Activated CD4-positive, alpha-beta T cell treated with anti-CD3 and anti-CD28 coated beads, Interleukin-2, Interleukin-6, amounts not matched to agents 100 ng/mL and 50 ng/mL, durations not matched to agents 16 hours and 8 hours (primary cell): ENCODE results near the gene SNX6.
"Not testable (repeated sequence)": the region's sequence is repeated elsewhere in the genome, so short reads cannot be mapped to it uniquely, and the experiment has no call there.

Source experiments
- DNase-seq: peaks from one replicate; pipeline ENCODE4 v3.0.0-alpha.2; 2020

Gene SNX6

DNA sequence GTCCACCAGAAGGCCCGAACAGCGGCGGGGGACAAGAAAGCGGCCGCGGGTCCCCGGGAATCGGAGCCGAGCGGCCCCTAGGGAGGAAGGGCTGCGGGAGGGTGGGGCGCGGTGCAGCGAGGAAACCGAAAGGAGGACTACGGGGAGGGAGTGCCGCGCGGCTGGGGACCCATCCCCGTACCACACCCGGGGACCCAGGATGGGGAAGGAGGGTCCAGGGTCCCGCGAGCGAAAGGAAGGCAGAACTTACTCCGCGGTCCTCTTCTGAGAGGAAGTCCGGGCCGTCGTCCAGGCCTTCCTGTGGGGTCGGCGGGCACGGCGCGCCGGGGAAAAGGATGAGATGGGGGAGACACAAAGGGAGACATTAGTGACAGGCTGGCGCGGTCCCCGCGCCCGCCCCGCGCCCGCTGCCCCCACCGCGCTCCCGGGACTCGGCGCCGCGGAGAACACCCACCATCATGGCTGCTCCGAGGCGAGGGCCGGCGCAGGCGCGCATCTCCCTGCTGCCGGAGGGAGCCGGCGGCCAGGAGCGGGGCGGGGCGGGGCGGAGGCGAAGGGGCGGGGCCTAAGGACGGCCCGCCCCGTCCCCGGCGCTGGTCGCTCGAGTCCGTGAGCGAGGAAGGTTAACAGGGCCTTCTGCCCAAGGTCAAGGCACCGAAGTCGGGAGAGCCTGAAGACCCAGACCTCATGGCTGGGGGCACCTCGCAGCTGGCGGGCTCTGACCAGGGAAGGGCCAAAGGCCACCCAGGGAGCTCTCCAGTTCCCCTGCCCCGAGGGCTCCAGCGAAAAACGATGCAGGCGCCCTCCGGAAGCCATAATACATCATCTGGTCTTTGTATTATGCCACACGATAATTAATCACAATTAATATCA is at the start of gene SNX6:
Gene SNX6 (minus strand): TSS at position 492 of the 873 bp plus-strand sequence. CDS start 32 bp downstream, at position 460.
- peak; percentile 87 for DNase-seq

DNA sequence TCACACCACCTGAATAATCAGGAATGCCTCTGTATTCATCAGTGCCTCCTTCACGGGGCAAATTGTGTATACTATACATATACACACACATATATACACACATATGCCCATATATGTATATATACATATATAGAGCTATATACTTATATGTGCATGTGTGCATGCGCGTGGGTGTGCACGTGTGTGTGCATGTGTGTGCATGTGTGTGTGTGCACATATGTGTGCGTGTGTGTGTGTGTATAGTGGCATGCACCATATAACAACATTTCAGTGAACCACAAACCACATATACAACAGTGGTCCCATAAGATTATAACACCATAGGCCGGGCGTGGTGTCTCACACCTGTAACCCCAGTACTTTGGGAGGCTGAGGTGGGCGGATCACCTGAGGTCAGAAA is 48.8 kb upstream of the SNX6 start:
- DNase-seq: no peak

DNA sequence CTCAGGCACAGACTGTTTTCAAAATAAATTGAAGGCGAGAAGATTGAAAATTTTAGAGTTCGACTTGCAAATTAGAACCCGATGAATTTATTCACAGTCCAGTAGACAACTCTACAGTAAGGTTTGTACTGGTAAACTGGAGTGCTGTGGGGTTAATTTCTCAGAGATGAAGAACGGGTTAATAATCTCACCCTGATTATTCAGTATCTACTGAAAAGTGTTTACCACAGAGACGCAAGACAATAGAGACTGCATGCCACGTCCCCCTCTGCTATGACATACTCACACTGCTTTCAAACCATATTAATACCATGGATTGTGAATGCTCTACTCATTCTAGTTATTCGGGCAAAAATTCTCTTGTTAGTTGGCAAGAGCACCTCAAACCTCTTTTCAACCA is 48.4 kb upstream of the SNX6 start:
- DNase-seq: no peak

DNA sequence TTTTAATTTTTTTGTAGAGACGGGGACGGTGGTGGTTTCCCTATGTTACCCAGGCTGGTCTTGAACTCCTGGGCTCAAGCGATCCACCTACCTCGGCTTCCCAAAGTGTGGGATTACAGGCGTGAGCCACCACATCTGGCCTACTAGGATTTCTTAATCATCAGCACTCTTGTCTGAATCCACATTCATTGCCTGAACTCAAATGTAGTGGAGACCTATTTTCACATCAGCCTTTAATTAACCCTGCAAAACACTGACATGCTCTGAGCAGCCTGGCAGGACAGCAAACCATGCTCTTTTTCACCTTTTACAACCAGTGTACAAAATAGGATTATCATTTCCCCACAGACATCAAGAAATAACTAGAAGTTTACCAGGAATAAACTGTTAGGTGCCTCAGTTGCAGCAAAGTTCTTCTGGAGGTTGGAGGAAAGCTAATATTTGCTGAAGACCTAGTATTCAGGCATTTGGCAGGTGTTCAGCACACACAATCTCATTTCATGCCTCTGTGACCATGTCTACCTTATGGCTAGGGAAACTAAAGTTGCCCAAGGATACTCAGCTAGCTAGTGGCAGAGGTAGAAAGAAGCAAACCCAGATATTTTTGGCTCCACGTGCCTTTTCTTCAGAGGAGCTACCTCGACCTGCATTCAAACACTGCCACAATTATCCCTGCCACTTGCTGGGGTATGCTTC is 46.7 kb upstream of the SNX6 start:
- no peak for DNase-seq

DNA sequence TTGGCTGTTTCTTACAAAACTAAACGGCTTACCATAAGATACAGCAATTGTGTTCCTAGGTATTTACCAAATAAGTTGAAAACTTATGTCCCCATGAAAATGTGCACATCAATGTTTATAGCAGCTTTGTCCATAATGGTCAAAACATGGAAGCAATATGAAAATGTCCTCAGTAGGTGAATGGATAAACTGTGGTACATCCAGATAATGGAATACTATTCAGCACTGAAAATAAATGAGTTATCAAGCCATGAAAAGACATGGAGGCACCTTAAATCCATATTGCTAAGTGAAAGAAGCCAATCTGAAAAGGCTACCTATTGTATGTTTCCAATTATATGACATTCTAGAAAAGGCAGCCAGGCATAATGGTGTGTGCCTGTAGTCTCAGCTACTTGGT is 43.8 kb upstream of the SNX6 start:
- DNase-seq: no peak

DNA sequence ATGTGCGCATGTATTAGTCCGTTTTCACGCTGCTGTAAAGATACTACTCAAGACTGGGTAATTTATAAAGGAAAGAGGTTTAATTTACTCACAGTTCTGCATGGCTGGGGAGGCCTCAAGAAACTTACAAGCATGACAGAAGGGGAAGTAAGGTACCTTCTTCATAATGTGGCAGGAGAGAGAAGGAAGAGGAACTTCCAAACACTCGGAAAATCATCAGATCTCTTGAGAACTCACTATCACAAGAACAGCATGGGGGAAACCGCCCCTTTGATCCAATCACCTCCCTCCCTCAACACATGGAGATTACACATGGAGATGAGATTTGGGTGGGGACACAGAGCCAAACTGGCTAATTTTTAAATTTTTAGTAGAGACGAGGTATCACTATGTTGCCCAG is 41.8 kb upstream of the SNX6 start:
- no peak for DNase-seq

DNA sequence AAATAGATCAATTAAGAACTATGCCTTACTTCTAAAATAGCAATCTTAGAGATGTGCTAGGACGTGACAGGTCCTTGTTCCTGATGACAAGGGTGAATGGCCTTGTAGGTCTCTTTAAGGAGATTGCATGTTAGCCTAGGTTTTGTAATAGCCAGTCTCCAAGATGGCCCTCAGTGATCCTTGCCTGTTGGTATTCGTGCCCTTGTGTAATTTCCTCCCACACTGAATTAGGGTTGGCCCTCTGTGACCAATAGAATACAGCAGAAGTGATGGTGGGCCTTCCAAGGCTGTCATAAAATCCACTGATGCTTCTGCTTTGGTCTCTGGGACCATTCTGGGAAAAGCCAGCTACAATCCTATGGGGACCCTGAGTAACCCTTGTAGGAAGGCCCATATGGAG is 38.2 kb upstream of the SNX6 start:
- DNase-seq: no peak

DNA sequence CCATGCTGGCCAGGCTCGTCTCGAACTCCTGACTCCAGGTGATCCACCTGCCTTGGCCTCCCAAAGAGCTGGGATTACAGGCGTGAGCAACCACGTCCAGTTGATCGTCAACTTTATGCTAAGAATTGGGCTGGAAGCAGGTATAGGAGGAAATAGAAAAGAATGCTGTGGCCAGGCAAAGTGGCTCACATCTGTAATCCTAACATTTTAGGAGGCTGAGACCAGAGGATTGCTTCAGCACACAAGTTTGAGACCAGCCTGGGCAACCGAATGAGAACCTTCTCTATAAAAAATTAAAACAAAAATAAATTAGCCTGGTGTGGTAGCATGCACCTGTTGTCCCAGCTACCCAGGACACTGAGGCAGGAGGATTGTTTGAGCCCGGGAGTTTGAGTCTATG is 37.1 kb upstream of the SNX6 start:
- no peak for DNase-seq

DNA sequence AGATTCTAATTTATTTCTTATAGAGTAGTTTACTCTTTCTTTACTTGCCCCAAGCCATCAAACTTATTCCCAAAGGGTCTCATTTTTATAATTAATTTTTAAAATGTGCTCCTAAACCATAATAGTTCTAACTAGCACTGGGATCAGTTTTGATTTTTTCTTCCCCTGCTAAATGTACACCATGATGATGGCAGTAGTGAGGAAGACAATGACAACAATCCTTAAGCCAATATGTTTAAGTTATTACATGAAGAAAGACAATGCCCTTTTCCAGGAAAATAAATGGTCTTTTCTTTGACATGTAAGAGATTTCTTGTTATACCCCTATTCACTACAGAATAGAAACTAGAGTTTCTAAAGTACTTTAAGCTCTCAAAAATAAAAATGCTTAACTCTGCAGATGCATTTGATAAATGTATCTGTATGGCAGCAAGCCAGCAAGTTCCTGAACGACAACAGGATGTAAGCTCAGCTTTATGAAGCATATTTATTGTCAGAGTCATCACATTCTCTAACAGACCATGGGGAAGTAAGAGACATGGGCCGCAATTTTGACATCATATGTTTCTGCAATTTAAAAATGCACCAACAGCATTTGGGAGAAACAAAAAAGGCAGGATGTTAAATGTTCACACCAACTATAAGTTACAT is 36.0 kb upstream of the SNX6 start:
- peak; percentile 18 for DNase-seq

DNA sequence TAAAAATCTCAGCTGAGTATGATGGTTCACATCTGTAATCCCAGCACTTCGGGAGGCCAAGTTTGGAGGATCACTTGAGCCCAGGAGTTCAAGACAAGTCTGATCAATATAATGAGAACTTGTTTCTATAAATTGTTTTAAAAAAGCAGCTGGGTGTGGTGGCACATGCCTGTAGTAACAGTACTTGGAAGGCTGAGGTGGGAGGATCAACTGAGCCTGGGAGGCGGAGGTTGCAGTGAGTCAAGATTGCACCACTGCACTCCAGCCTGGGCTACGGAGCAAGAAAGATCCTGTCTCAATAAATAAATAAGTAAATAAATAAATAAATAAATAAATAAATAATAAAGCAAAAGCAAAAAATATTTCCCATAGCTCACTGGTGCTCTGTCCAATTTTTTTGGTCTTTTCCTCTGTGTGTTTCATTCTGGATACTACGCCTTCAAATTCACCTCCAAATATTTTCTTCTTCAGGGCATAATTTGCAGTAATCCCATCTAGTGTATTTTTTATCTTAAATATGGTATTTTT is 32.7 kb upstream of the SNX6 start:
- no peak for DNase-seq

DNA sequence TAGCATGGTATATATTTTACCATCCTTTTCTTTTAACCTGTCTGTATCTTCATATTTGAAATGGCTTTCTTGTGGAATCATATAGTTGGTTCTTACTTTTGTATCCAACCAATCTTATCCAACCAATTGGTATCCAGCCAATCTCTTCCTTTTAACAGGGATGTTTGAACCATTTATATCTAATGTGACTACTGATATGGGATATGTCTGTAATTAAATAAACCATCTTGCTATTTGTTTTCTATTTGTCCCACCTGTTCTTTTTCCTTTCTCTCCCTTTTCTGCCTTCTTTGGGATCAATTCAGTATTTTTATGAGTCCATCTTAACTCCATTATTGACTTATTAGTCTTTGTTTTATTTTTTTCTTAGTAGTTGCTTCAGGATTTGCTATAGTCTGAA is 30.8 kb upstream of the SNX6 start:
- no peak for DNase-seq

DNA sequence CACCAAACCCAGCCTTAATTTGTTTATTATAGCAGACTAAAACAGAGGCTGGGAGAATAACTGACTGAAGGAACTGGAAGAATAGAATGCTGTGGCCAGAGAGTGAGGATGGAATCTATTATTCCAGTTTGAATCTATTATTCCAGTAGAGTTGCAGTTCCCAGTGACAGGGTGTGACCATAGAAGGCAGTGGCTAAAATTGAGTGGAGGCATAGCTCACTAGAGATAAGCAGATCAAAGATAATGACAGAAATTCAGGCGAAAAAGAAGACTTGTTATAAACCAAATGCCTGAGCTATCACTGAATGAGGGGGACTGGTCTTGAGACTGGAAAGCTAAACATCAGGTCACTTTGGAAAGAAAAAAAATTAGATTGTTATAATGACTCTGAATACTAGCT is 26.0 kb upstream of the SNX6 start:
- DNase-seq: no peak

DNA sequence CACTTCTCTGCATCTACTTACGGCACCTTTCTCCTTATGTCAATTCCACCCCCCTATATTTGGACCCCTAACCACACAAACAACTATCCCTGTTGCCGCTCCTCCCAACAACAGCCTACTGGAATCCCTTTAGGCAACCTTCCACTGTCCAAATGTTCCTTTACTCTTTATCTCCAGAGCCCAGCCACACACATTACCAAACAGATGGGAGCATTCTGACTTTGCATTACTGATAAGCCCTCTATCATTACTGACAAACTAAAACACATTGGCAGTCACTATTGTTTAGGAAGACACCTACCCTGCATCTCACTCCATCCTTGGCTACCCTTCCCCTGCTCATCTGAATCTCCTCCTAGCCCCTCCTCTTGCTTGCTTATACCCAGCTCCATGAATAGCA is 23.1 kb upstream of the SNX6 start:
- DNase-seq: not testable (repeated sequence)

DNA sequence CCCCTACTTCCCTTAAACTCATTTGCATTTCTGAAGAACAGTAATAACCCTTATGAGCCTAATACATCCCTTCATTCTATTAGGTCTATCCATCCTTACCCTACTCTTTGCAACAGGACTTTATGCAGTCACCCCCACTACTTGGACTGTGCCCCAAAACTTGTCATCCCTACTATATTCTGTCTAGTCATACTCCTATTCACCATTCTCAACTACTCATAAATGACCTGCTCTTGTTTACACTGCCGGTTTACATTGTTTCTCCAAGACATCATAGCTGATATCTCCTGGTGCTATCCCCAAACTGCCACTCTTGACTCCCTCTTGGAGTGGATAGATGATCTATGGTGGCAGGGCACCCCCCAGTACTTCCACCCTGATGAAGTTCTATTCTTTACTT is 22.4 kb upstream of the SNX6 start:
- not testable (repeated sequence) for DNase-seq

DNA sequence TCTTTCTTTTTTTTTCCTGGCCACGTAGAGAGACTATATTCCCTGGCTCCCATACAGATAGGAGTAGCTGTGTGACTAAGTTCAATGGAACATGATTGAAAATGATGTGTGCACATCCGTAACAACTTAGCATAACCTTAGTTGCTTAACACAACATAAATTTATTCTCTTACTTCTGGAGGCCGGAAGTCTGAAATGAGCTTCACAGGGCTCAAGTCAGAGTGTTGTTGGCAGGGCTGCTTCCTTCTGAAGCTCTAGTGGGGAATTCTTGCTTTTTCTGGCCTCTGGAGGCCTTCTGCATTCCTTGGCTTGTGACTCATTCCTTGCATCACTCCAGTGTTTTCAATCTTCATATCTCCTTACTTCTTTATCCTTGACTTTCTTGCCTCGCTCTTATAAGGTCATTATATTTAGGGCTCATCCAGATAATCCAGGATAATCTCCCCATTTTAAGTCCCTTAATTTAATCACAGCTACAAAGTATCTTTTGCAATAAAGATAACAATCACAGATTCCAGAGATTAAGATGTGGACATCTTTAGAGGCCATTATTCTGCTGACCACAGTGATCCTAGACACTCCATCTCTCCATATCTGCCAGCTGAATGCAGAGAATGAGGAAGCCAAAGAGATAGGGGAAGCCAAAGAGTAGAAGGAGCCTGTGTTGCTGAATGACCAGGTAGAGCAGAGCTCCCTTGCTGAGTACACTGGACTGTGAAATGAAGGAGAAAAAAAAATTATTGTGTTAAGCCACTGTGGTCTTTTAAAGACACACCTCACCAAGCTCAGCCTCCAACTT is 21.0 kb upstream of the SNX6 start:
- DNase-seq: no peak

DNA sequence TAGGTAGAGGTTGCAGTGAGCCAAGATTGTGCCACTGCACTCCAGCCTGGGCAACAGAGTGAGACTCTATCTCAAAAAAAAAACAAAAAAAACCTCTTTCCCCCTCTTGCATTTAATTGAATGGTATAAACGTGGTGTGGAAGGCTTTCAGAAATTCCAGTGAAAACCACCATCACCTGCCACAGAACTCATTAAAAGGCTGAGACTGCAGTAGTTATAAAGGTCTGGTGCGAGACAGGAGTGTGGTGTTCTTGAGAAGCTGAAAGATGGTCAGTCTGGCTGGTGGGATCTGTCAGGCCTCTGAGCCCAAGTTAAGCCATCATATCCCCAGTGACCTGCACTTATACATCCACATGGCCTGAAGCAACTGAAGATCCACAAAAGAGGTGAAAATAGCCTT is 20.1 kb upstream of the SNX6 start:
- DNase-seq: not testable (repeated sequence)

DNA sequence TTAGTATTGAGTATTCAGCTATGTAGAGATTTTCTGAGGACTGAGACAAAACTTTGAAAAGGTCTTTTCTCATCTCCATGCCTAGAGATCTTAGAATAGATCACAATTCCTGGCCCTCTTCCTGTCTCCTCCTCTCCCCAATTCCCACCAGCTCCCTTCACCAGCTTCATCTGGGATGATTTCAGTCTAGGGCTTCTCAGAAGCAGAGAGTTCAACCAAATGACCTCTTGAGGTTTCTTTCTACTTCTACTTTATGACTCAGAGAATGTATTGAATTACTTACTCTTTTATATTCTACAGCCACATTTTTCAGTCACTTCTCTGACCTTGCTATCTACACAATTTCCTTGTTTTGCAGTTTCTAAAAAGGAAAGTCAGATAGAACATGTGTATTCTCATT is 19.4 kb upstream of the SNX6 start:
- DNase-seq: no peak

DNA sequence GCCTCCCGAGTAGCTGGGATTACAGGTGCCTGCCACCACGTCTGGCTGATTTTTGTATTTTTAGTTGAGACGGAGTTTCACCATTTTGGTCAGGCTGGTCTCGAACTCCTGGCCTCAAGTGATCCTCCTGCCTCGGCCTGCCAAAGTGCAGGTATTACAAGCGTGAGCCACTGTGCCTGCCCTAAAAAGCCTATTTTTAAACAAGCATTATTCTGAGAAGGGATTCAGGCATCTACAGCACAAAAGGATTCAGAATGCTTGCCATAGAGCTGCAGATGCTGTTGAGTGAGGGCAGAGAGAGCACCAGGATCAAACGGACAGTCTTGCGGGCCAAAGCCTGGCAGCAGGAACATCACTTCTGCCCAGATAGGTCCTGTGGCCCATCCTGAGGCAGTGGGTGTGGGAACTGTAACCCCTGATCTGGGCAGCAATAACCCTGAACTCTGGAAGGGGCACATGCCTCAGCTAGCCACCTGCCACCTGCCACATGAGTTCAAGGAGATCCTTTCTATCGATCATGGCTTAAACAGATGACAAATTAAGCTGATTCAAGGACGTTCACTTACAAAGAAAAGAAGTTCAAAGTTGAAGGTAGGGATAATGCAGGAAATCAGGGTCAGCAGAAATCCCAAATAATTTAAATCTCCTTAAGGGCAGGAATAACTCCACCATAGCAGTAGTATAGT is 16.8 kb upstream of the SNX6 start:
- DNase-seq: no peak

DNA sequence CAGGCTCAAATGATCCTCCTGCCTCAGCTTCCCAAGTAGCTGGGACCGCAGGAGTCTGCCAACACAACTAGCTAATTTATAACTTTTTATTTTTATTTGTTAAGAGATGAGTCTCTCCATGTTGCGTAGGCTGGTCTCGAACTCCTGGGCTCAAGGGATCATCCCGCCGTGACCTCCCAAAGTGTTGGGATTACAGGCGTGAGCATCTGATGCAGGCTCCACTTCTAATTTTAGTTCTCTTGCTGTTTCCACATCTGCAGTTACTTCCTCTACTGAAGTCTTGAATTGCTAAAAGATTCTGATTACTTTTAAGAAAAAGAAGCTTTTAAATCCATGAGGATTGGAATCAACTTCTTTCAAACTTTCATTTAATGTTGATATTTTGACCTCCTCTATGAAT is 13.4 kb upstream of the SNX6 start:
- DNase-seq: no peak

DNA sequence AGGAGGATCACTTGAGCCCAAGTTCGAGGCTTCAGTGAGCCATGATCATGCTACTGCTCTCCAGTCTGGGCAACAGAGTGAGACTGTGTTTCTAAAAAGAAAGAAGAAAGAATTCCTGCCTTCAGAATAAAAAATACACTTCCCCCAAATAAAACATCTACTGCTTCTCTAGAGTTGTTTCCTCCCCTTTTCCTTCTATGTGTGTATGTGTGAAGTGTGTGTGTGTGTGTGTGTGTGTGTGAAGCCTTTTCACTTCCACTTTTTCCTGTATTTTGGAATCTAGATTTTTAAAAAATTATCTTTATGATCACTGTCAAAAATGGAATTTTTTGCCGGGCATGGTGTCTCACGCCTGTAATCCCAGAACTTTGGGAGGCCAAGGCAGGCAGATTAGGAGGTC is 12.6 kb upstream of the SNX6 start:
- no peak for DNase-seq

DNA sequence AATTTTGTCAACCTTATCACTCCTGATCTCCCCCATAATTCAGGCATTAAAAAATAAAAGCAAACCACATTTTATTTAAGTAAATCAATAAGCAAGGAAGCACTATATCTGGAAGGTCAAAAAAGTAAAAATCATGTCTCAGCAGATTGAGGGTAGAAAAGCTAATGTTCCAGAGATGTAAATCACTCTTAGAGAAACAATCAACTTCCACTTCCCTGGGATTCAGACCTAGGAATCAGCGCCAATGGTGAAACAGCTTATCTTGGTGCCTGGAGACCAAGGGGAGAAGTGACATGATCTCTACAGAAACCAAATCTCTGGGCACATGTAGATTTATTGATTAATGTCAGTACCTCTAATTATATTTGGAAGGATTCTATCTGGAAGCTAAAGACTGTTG is 10.9 kb upstream of the SNX6 start:
- DNase-seq: no peak

DNA sequence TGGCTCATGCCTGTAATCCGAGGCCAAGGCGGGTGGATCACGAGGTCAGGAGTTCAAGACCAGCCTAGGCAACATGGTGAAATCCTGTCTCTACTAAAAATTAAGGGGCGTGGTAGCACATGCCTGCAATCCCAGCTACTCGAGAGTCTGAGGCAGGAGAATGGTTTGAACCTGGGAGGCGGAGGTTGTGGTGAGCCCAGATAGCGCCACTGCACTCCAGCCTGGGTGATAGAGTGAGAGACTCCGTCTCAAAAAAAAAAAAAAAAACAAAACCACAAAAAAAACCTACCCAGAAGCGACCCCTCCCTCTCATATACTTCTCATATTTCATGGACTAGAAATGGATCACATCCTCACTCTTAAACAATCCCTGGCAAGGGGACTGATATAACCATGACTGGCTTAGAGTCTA is 4.4 kb upstream of the SNX6 start:
- DNase-seq: not testable (repeated sequence)
